Parathyroid adenoma (tissue), 2 donors: ENCODE results near the gene TPRG1L.

Experiments used
- H2AFZ ChIP-seq: fragments of 300-600 bp; sonication (generic); one replicate; pipeline ENCODE4 v1.7.0; 2017; ENCODE audit warnings: antibody characterized with exemption, mild to moderate bottlenecking
- H3K27ac ChIP-seq: fragments of 300-600 bp; sonication (generic); one replicate; pipeline ENCODE4 v1.7.0; 2017
- H3K27me3 ChIP-seq: fragments of 300-600 bp; sonication (generic); one replicate; pipeline ENCODE4 v1.7.0; 2017; ENCODE audit warnings: low read length; ENCODE audit not compliant: control insufficient read depth, insufficient read depth
- H3K36me3 ChIP-seq: fragments of 300-600 bp; sonication (generic); one replicate; pipeline ENCODE4 v1.7.0; 2017; ENCODE audit warnings: low read length; ENCODE audit not compliant: control insufficient read depth, insufficient read depth
- H3K4me1 ChIP-seq: fragments of 300-600 bp; sonication (generic); one replicate; pipeline ENCODE4 v1.7.0; 2017; ENCODE audit warnings: control low read depth
- H3K4me2 ChIP-seq: fragments of 300-600 bp; sonication (generic); one replicate; pipeline ENCODE4 v1.7.0; 2017; ENCODE audit warnings: low read length
- H3K4me3 ChIP-seq: fragments of 300-600 bp; sonication (generic); one replicate; pipeline ENCODE4 v1.7.0; 2017; ENCODE audit warnings: low read depth, low read length
- H3K79me2 ChIP-seq: fragments of 300-600 bp; sonication (generic); one replicate; pipeline ENCODE4 v1.7.0; 2017; ENCODE audit warnings: control low read depth
- H3K9ac ChIP-seq: fragments of 300-600 bp; sonication (generic); one replicate; pipeline ENCODE4 v1.7.0; 2017; ENCODE audit warnings: mild to moderate bottlenecking
- H3K9me3 ChIP-seq: fragments of 300-600 bp; sonication (generic); one replicate; pipeline ENCODE4 v1.7.0; 2017; ENCODE audit warnings: low read length; ENCODE audit not compliant: control insufficient read depth
- TF ChIP-seq, protein P1 (sequence below): fragments of 300-600 bp; sonication (generic); IDR thresholded peaks from one replicate; pipeline ENCODE4 v1.7.0; 2017; ENCODE audit warnings: antibody characterized with exemption, mild to moderate bottlenecking
- donor health status: primary hyperparathyroidism.

TPRG1L gene

DNA sequence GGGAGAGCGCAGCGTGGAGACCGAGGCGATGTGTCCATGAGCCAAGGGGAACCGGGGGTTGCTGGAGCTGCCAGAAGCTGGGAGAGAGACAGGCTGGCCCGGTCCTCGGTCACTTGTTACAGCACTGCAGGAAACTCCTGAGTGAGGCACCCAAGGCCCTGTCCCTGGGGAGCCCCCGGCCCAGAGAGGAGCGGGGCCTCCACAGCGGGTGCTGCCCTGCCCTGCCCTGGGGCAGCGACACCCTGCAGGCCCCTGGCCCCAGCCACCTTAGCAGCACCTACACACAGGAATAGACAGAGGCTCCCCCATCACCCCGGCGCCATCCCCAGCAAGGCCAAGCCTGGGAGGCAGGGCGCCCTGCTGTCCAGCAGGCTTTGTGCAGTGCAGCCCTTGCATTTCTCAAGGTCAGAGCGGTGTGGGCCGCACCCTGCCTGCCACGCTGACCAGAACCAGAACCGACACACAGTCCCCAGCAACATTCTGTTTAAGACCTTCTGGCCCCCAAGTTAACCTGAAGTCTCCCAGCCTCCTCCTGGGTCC lies 6.9 kb upstream of the TPRG1L start:
- Histone ChIP-seq H3K27me3 (no peaks in the 10 kb centered on the region), H3K9me3 (no peaks in the 10 kb centered on the region), H3K27ac (no peak overlapping the region), H3K4me1 (no peaks in the 10 kb centered on the region), H3K36me3 (no peaks in the 10 kb centered on the region), H3K79me2 (no peaks in the 10 kb centered on the region), H3K9ac (no peak overlapping the region), H3K4me3 (no peak overlapping the region), H2AFZ (no peak overlapping the region), H3K4me2 (no peak overlapping the region)
- TF ChIP-seq, protein P1, sequence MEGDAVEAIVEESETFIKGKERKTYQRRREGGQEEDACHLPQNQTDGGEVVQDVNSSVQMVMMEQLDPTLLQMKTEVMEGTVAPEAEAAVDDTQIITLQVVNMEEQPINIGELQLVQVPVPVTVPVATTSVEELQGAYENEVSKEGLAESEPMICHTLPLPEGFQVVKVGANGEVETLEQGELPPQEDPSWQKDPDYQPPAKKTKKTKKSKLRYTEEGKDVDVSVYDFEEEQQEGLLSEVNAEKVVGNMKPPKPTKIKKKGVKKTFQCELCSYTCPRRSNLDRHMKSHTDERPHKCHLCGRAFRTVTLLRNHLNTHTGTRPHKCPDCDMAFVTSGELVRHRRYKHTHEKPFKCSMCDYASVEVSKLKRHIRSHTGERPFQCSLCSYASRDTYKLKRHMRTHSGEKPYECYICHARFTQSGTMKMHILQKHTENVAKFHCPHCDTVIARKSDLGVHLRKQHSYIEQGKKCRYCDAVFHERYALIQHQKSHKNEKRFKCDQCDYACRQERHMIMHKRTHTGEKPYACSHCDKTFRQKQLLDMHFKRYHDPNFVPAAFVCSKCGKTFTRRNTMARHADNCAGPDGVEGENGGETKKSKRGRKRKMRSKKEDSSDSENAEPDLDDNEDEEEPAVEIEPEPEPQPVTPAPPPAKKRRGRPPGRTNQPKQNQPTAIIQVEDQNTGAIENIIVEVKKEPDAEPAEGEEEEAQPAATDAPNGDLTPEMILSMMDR = no peak

DNA sequence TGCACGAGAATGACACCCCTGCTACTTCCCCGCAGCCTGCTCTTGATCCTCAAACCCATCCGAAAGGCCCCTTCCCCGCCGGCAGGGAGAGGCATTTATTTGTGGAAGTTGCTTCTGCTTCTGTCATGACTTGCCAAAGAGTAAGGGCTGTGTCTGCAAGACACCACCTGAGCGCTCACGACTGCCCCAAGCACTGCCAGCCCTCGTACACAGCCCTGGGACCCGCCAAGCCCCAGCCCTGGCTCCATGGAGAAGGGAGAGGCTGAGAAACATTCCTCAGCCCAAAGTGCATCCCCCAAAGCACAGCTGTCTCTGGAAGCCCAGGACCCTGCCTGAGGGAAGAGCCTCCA lies 6.3 kb upstream of the TPRG1L start:
- no peak overlapping the region for H3K4me2 ChIP-seq
- no peaks in the 10 kb centered on the region for H3K27me3 ChIP-seq
- H3K4me1 ChIP-seq = no peaks in the 10 kb centered on the region
- H3K9me3 ChIP-seq = no peaks in the 10 kb centered on the region
- H3K4me3 ChIP-seq = no peak overlapping the region
- TF ChIP-seq, protein P1 = no peak
- H3K27ac ChIP-seq = no peak overlapping the region
- no peak overlapping the region for H3K9ac ChIP-seq
- no peaks in the 10 kb centered on the region for H3K79me2 ChIP-seq
- H3K36me3 ChIP-seq = no peaks in the 10 kb centered on the region
- H2AFZ ChIP-seq = no peak overlapping the region

DNA sequence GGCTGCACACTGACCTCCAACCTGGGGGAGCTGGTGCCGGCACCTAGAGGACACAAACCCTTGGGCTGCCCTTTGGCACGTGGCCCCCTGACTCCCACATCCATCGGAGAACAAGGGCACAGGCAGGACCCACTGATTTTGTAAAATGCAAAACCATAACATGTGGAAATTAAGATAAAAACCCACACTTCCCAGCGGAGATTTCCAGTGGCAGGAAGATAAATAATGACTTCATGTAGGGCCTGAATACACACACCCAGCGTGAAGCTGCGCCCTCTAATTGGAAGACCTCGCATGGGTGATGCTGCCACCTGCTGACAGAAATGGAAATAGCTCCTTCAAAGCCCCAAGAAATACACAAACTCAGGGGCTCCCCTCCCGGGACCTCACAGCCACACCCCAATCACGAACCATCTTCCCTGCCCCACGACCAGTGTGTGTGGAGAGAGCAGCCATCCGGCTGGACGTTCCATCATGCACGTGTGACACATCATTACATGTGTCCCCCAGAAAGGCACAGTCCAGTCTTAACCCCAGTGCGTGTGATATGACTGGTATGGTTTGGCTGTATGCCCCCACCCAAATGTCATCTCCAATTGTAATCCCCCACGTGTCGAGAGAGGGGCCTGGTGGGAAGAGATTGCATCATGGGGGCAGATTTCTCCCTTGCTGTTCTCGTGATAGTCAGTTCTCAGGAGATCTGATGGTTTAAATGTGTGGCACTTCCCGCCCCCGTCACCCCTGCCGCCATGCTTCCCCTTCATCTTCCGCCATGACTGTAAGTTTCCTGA lies 5.7 kb upstream of the TPRG1L start:
- Histone ChIP-seq H3K4me1 (no peaks in the 10 kb centered on the region), H2AFZ (no peak overlapping the region), H3K36me3 (no peaks in the 10 kb centered on the region), H3K4me3 (no peak overlapping the region), H3K9ac (no peak overlapping the region), H3K4me2 (no peak overlapping the region), H3K27ac (no peak overlapping the region), H3K79me2 (no peaks in the 10 kb centered on the region), H3K27me3 (no peaks in the 10 kb centered on the region), H3K9me3 (no peaks in the 10 kb centered on the region)
- TF ChIP-seq, protein P1 = peak; percentile 72

DNA sequence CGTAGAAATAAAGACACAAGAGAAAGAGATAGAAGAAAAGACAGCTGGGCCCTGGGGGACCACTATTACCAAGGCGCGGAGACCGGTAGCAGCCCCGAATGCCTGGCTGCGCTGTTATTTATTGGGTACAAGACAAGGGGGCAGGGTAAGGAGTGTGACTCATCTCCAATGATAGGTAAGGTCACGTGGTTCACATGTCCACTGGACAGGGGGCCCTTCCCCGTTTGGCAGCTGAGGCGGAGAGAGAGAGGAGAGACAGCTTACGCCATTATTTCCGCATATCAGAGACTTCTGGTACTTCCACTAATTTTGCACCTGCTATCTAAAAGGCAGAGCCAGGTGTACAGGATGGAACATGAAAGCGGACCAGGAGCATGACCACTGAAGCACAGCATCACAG lies 4.1 kb upstream of the TPRG1L start:
- Histone ChIP-seq H3K4me2 (no peak overlapping the region), H3K27ac (no peak overlapping the region), H3K36me3 (no peaks in the 10 kb centered on the region), H3K27me3 (no peaks in the 10 kb centered on the region), H2AFZ (no peak overlapping the region), H3K4me1 (no peaks in the 10 kb centered on the region), H3K4me3 (no peak overlapping the region), H3K9me3 (no peaks in the 10 kb centered on the region), H3K9ac (no peak overlapping the region), H3K79me2 (no peaks in the 10 kb centered on the region)
- TF ChIP-seq, protein P1 = no peak
